ENCODE data around the gene CNBD2. TPM values are rescaled to one million over a fixed set of nuclear protein-coding genes. Genes with fewer than 3 reads are reported as not detected.
A peak's percentile ranks its signal among the peaks of the same experiment; 100 is the strongest.

Gene CNBD2
- polyA plus RNA-seq, 1 experiment = 2.4 TPM

GRCh38 chr20:36061754-36062153 is 93.4 kb downstream of the CNBD2 start:
- Histone ChIP-seq H3K27me3 (ENCODE audit: control insufficient read depth, insufficient read depth, low read length) (no peaks in the 10 kb centered on the region), H3K4me3 (ENCODE audit: low read depth, low read length) (no peak overlapping the region), H3K36me3 (ENCODE audit: control insufficient read depth, insufficient read depth, low read length) (no peaks in the 10 kb centered on the region)
- ChIA-PET POLR2A (no interaction called here), CTCF (no interaction called here)
- no peak for TF ChIP-seq CTCF (IDR thresholded peaks at IDR 0.05; ENCODE audit: insufficient read depth, low read depth, low read length)
- DNase-seq (ENCODE audit: low read depth) = no peak

GRCh38 chr20:36062799-36063198 is 94.4 kb downstream of the CNBD2 start:
- peak; percentile 24 for DNase-seq (ENCODE audit: low read depth)
- no peak overlapping the region for H3K4me3 ChIP-seq (ENCODE audit: low read depth, low read length)
- ChIA-PET CTCF (no interaction called here), POLR2A (no interaction called here)
- no peaks in the 10 kb centered on the region for H3K27me3 ChIP-seq (ENCODE audit: control insufficient read depth, insufficient read depth, low read length)
- no peak for TF ChIP-seq CTCF (IDR thresholded peaks at IDR 0.05; ENCODE audit: insufficient read depth, low read depth, low read length)
- no peaks in the 10 kb centered on the region for H3K36me3 ChIP-seq (ENCODE audit: control insufficient read depth, insufficient read depth, low read length)

GRCh38 chr20:36063916-36064657 is 95.7 kb downstream of the CNBD2 start:
- no peak for TF ChIP-seq CTCF (IDR thresholded peaks at IDR 0.05; ENCODE audit: insufficient read depth, low read depth, low read length)
- POLR2A ChIA-PET = no interaction called here
- Histone ChIP-seq H3K36me3 (ENCODE audit: control insufficient read depth, insufficient read depth, low read length) (no peaks in the 10 kb centered on the region), H3K27me3 (ENCODE audit: control insufficient read depth, insufficient read depth, low read length) (no peaks in the 10 kb centered on the region), H3K4me3 (ENCODE audit: low read depth, low read length) (peak overlapping the region; percentile 64)
- DNase-seq (ENCODE audit: low read depth) = no peak
- CTCF ChIA-PET = interaction anchor here (0.7 to 1.4 kb wide), 4 partner anchors 12 to 111 kb away, joined by 3 to 6 read pairs (median 3); no protein-coding TSS in a partner anchor

GRCh38 chr20:36064658-36065426 is 96.5 kb downstream of the CNBD2 start:
- no peak for TF ChIP-seq CTCF (IDR thresholded peaks at IDR 0.05; ENCODE audit: insufficient read depth, low read depth, low read length)
- DNase-seq (ENCODE audit: low read depth) = peak; percentile 47
- Histone ChIP-seq H3K36me3 (ENCODE audit: control insufficient read depth, insufficient read depth, low read length) (no peaks in the 10 kb centered on the region), H3K4me3 (ENCODE audit: low read depth, low read length) (peak overlapping the region; percentile 64), H3K27me3 (ENCODE audit: control insufficient read depth, insufficient read depth, low read length) (0 out of 2 replicates have a peak, but pooled peaks cover 2% of the 10 kb centered on the region)
- ChIA-PET POLR2A (no interaction called here), CTCF (interaction anchor here (1.0 to 1.4 kb wide), 3 partner anchors 11 to 74 kb away, joined by 3 to 6 read pairs (median 3); no protein-coding TSS in a partner anchor)

- DNase-seq (ENCODE audit: low read depth) = no peak
- CTCF ChIA-PET = interaction anchor here (1.4 kb wide), 1 partner anchor 74 kb away, joined by 6 read pairs; no protein-coding TSS in a partner anchor
- TF ChIP-seq CTCF (IDR thresholded peaks at IDR 0.05; ENCODE audit: insufficient read depth, low read depth, low read length) = no peak
Observed at GRCh38 chr20:36065427-36065998, 97.1 kb downstream of the CNBD2 start.

More at GRCh38 chr20:36065427-36065998, 97.1 kb downstream of the CNBD2 start:
- POLR2A ChIA-PET = no interaction called here
- Histone ChIP-seq H3K36me3 (ENCODE audit: control insufficient read depth, insufficient read depth, low read length) (no peaks in the 10 kb centered on the region), H3K27me3 (ENCODE audit: control insufficient read depth, insufficient read depth, low read length) (0 out of 2 replicates have a peak, but pooled peaks cover 2% of the 10 kb centered on the region), H3K4me3 (ENCODE audit: low read depth, low read length) (peak overlapping the region; percentile 64)

Measured in BJ (cell line).